Occipital lobe (tissue), 2 donors: ENCODE results near the gene ALDH18A1. TPM values are rescaled to one million over a fixed set of nuclear protein-coding genes. Genes with fewer than 3 reads are reported as not detected.

ENCODE experiments used
- DNase-seq: peaks from one replicate; lab custom pipeline; 2025; lab: John Stamatoyannopoulos, UW
- total RNA-seq: library from RNA; depleted of rRNA; stranded (reverse); fragments of >200 nt; gene quantifications from one replicate; pipeline ENCODE4 v1.2.3, GENCODE V29; 2014

ALDH18A1 gene
- total RNA-seq, 1 donor from 2014 or later, result 39.8 TPM

DNA sequence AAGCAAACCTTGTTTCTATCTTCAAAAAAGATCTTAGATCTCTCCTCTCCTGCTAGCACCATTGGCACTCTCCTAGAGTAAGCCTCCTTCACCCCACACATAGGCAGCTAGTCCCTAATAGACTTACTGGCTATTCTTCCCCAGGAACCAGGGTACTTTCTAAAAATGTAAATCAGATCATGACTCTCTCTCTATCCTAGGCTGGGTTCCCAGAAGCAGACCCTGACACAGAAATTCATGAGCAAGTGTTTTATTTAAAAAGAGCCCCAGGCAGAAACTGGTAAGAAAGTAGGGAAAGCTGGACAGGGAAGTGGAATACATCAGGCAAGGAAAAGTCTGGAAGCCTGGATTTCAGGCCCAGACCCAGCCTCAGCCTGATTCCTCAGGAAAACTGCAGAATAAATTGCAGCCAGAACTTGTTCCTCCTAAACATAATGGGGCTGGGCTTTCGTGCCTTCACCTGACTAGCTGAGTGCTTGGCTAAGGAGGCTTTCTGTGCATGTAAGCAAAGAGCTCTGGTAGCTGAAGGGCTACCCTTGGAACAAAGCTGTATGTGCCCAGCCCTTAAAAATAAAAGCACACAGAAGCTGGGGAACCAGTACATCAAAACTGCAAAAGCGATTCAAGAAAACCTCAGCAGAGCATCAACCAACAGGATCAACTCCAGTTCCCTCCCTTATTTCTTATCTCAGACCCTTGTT lies 76.5 kb downstream of the ALDH18A1 start:
- DNase-seq, result no peak

DNA sequence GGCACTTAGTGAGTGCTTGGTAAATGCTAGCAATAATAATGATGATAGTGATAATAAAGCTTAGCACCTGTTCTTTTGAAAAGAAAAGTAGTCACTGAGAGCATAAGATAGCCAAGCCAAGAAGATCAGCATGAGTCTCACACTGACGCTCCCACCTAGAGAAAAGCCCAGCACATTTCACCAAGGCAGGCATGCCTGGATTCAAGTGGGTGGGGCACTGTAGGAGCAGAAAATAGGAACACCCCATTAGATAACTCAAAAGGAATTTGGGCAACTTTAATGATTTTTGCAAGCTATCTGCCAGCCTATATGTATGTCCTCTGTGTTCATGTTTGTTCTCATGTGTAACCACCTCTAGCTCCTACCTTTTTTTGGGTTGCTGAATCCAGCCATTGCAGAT lies 77.2 kb downstream of the ALDH18A1 start:
- no peak for DNase-seq

DNA sequence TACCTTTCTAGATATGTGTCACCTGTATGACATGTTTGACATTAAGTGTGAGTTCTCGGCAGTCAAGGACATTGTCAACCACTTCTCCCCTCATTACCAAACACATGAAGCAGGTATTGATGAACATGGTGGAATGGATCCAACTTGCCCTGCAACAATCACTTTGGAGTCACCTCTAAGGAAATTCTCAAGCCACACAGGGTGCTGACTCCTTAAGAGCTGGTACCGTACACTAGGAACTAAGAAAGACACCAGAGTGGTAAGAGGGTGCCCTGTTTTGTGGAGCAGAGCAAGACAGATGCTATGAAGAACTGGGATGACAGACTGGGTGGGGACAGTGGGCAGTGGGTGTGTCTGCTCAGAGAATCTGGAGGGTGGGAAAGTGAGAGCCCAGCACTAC lies 77.9 kb downstream of the ALDH18A1 start:
- no peak for DNase-seq

DNA sequence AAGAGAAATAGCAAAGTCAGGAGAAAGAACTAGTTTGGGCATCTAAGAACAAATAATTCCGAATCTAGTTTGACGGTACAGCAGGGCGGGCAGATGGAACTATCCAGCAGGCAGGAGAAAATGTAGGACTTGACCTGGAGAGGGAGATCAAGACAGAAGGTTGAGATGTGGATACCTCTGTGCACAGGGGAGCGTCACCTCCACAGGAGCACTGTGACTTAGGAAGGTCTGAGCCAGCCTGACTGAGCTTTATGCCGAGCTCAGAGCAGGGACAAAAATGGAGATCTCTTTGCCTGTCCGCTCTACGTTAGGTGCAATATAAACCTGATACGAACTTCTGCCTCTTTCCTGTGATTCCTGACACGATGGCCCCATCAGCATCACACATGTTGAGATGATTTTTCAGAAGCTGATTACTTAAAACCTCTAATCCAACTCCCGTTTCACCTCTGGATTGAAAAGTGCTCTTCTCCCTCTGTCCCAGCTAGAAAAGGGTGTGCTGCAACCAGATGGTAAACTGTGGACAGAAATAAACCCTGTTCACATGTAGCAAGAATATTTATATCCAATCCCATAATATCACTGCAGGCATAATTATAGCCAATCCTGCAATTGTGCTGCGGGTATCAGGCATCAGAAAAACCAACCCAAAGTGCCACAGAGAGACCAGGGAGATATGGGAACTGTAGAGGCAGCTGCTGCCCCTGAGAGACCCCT lies 81.7 kb downstream of the ALDH18A1 start:
- DNase-seq, result no peak

DNA sequence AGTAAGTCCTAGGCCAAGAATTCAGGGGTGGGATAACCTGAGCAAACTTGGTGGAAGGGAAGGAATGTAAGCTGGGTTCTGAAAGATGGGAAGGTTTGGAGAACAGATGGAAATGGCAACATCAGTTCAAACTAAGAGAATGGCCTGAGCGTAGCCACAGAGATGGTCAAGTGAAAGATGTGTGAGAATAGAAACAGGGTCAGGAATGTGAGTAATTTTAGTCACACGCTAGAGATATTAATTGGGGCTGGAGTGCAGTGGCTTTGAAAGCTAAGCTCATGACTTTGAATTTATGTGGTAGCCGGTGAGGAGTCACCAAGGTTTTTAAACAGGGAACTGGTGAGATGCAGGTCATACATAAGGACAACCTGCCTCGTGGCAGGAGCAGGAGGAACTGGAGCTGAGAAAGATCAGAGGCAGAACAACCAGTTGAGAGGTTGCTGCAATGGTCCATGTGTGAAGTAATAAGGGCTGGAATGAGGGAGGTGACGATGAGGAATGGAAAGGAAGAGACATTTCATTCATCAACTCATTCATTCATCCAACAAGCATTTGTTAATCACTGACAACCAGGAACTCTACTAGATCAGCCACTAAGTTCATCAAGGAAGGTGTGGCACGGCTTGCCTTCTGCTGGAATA lies 82.4 kb downstream of the ALDH18A1 start:
- no peak for DNase-seq

DNA sequence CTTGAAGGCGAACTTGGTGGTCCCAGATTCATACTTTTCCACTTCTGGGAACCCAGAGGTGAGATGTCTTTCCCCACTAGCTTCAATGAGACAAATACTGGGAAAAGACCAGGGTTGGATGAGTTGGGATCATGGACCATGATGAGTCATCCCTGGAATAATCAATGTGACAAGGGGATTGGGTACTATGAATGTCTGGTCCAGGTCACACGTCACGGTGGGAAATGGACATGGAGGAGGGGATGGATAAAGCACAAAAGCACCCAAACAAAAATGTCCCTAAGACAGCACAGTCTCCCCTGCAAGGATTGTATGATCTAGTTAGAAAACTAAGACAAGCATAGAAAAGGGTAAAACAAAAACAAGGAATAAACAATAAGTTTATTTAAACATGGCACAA lies 83.0 kb downstream of the ALDH18A1 start:
- no peak for DNase-seq

DNA sequence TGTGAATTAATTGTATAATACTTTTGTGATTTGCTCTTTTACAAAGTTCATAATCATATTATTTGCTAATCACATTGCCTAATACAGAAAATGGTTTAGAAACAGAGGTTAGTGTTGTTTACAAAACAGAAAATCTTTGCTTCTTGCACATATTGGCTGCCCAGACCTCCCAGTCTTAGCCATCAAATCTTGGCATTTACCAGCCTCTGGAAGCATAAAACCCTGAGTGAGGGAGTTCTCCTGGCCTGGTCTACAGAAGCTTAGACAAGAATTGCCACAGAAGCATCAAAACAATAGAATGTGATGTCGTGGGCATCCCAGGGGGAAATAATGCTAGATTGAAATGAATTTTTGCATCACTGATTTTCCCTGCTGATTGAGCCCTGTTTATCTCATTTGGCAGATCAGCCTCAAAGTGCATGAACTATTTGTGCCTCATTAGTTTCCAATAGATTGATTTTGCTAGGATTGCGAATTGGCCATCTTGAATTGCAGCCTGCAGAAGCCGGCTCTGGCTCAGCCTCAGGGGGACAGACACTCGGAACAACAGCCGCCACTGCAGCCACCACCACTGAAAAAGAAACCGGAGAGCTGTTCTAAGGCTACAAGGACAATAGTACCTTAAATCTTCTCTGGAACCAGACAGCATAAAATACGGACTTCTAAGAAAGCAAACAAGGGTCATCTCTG lies 84.2 kb downstream of the ALDH18A1 start:
- DNase-seq, result no peak

DNA sequence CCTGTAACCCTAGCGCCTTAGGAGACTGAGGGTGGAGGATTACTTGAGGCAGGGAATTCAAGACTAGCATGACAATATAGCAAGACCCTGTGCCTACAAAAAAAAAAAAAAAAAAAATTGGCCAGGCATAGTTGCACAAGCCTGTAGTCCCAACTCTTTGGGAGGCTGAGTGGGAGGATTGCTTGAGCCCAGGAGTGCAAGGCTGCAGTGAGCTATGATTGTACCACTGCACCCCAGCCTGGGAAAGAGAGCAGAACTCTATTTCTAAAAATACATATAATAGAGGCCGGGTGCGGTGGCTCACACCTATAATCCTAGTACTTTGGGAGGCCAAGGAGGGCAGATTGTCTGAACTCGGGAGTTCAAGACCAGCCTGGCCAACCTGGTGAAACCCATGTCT lies 85.1 kb downstream of the ALDH18A1 start:
- DNase-seq, result peak; percentile 24

DNA sequence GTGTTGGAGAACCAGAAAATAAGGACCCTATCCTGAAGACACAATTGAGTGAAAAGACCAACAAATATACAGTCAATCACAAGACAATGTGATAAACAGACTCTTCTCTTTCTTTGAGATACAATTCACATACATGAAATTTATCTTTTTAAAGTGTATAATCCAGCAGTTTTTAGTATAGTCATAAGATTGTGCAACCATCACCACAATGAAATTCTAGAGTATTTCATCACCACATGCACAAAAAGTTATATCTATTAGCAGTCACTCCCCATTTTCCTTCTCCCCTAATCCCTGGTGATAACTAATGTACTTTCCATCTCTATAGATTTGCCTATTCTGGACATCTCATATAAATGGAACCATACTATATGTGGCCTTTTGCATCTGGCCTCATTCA lies 87.1 kb downstream of the ALDH18A1 start:
- no peak for DNase-seq

DNA sequence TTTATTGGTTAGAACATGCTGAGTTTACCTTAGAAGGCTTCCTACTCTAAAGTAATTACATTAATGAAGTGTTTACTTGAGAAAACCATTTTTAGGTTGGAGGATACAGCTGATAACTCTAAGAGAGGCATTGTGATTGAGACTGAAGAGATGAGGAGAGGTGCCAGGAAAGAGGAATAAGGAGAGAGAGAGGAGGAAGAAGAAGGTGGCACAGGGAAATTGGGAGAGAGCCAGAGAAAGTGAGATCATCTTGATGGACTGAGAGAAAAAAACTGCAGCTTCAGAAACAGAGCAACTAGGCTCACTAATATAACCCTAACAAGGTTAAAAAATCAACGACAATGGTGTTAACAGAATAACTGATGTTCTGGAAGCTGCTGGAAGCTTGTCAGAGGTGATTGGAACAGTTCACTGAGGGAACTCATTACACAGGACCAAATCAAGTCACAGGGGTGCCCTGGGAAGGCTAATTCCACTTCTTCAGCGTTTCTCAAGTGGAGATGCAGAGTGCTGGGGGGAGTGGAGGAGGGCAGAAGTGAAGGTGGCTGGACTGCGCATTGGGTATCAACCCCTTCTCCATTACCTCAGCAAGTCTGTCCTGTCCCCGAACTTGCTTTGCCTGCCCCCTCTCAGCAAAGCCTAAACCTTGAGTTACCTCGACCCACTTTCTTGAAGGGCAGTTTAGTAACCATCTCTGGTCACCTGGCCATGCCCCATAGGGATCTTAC lies 88.4 kb downstream of the ALDH18A1 start:
- no peak for DNase-seq

DNA sequence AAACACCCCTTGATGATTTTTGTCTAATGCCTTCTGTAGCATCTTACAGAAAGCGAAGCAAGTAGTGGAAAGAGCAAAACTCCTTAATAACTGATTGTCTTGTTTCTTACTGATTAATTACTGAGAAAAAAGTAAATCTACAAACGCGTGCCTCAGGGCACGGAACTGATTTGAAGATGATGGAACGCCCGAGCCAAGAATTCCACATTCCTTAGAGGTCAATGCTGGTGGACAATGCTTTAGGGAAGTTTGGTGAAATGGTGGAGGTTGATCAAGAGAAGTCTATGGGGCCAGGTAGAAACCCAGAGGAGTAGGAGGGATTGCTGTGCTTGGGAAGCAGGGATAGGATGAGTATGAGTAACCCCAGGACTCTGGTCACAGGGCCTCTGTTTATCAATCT lies 90.4 kb downstream of the ALDH18A1 start:
- no peak for DNase-seq

DNA sequence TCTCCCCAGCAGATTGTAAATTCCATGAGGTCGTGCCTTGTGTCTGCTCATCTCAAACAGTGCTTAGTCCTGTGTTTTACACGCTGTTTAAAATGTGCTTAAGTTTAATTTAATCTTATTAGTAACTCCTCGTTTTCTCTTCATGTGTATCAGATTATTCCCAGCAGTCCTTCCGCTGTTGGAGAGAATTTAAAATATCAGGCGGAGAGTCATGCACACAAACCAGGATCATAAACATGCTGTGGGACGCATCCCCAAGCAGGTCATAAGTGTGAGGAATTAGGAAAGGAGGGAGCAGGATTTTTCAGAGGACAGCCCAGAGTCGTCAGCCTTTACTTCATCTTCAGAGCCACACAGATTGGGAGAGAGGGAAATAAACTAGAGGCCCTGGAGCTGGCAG lies 91.2 kb downstream of the ALDH18A1 start:
- no peak for DNase-seq

DNA sequence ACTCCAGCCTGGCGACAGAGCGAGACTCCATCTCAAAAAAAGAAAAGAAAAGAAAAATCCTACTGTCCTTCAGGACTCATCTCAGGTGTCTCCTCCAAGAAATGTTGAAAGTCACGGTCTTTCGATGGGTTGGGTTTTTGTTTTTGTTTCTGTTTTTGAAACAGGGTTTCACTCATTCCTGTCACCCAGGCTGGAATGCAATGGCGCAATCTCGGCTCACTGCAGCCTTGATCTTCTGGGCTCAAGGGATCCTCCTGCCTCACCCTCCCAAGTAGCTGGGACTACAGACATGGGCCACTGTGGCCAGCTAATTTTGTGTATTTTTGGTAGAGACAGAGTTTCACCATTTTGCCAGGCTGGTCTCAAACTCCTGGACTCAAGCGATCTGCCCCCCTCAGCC lies 92.2 kb downstream of the ALDH18A1 start:
- DNase-seq, result no peak

DNA sequence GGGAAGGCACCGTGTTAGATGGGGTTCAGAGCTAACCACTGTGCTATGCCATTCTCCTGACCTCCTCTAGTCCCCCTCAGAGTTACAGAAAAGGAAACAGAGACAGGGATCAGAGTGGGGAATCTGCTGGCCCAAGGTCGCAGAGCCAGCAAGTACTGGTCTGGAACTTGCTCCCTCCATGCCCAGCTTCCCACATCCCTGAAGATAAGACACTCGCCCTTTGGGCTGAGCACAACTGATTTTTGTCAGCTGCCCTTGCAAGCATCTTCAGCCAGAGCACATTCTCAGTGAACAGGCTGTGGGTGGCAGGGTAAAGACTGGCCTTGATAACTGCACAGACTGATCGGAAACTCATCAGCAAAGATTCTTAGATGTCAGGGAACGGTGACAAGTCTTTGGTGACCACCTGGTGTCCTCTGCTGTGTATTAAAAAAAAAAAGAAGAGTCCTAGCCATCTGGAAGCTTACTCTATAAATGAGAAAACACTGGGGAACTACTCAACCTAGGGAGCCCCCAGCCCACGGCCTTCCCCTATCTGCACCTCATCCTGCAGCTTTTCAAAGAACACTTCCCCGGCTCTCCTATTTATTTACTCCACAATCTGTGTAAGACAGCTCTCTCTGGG lies 94.1 kb downstream of the ALDH18A1 start:
- no peak for DNase-seq

DNA sequence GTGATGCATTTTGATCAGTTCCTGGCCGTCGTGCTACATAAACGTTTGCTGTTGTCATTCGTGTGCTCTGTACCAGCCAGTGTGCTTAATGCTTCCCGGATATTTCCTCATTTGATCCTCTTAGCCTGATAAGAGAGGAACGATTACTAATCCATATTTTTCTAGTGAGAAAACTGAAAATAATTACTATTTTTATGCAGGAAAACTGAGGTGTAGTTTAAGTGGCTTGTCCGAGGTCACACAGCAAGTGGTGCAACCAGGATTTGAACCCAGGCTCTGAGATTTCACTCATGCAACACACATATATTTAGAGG lies 94.7 kb downstream of the ALDH18A1 start:
- DNase-seq, result no peak

DNA sequence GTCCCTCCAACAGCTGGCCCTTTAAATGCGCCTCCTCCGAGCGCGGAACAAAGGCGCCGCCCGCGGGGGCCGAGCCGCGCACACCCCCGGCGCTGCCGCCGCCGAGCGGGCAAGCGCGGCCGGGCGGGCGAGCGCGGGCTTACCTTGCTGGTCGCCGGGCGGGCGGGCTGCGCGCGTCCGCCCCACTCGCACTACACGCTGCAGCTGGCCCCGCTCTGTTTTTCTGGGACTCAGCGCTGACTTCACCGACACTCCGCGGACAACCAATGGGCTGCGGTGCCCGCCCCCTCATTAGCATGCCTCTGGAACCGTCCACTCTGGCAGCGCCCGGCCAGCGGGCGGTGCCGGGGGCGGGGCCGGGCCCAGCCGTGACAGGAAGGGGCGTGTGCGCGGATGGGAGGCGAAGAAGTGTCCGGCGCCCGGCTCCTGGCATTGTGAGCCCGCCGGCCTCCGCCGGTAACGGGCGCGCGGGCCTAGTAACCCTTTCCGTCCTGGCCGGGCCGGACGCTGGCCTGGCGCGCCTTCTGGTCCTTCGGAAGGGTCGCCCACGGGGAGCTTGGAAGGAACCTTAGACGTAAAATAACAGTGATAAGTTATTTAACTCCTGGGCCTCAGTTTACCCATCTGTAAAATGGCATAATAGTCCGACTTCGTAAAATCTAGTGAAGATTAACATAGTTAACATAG lies 95.2 kb downstream of the ALDH18A1 start, which contains the start of gene SORBS1:
TSS of gene SORBS1 (minus strand) at position 195 of the 687 bp plus-strand sequence. CDS start 120,236 bp downstream, outside the sequence.
- peak; percentile 96 for DNase-seq

DNA sequence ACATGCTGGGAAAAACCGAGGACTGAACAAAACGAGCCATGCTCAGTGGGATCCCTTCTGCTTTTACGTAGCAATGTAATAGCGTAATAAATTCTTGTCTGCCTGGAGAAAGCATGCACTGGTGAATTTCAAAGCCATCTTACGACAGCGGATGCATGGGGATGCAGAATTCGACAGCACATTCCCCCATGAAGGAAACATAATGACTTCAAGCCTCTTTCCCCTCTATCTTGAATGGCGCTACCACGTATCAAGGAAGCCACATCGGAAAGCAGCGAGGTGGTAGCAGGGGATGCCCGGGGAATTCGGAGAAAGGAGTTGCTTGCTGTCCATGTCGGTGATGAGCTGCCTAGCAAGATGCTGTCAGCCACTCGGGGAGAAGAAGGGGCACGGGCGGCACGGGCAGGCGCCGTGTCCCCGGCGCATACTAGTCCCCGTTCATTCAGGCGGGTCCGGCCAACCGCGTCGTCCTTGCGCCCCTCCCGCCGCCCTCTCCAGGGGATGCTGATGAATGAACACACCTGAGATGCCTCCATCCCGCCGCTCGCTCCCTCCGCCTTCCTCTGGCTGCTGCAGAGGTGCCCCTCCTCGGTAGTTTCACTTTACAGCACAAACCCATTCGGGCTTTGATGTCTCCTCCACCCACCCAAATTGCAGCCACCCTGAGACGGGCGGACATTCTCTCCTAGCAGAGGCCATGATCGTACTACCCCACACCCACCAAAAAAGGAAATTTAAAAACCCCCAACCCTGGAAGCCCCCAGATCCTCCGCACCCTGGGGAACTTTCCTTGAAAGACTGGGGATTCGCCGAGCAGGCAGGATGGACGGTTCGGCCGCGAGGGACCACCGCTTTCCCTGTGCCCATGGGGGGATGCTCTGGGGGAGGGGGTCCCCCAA lies 96.0 kb downstream of the ALDH18A1 start:
- peak; percentile 32 for DNase-seq

DNA sequence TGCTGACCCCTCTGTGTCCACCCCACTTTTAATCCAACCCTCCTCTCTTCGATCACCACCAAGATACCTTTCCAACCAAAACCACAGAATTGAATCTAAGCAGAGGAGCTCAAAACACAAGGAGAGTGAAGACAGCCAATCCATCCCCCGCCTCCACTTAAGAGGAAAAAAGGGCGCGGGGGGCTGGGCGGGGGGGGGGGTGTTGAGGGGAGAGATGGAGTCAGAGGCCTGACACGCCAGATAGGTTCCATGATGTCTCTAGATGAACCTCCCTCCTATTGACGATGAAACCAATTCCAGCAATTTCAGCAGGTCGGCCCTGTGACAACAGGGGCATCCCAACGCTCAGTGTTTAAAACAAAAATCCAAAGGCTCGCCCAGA lies 96.6 kb downstream of the ALDH18A1 start:
- DNase-seq, result no peak

DNA sequence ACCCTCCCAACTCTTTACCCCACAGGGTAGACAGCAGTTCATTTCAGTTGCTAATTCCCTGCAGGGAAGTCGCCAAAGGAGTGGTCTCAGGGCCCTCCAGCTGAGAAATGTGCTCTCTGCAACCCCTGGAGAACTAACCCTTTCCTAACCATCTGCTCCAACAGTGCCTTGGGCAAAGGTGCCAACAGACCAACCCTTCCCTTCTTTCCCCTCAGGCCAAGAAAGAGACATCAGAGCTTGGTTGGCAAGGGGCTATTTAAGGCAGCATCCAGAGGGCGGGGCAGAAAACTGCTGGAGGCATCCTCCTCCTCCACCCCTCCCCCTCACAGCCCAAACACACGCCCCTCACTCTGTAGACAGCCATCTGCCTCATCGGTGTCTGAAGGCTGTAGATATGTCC lies 97.0 kb downstream of the ALDH18A1 start:
- DNase-seq, result no peak
